ENCODE results near the gene CEP104. TPM values are rescaled to one million over a fixed set of nuclear protein-coding genes. Genes with fewer than 3 reads are reported as not detected.
A peak's percentile ranks its signal among the peaks of the same experiment; 100 is the strongest.

Gene CEP104
- total RNA-seq, 1 experiment from 2014 or later = 44.1 TPM

DNA sequence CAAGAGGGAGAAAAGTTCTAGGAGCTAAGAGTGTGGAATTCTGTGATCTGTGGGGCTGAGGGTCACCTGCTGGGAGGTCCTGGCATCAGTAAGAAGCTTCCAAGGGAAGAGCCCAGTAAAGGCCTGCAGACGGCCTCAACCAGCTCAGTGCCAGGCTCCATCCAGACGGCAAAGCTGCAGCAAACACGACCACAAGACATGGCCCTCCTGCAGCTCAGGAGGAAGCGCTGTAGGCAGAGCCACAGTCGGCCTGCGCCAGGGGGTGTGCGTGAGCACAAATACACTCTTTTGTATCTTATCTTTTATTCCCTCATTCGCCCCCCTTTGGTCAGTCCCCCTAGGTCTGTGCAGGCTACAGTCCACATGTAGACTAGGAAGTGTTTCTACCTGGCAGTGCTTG, 29.7 kb upstream of the CEP104 start:
- DNase-seq (ENCODE audit: low read depth, low spot score) (no peak), ATAC-seq (0 out of 2 replicates have a peak, but pooled peaks have one; percentile 5)
- intact Hi-C loops (cut with micrococcal nuclease) = no loop called here
- Histone ChIP-seq H3K36me3 (ENCODE audit: control insufficient read depth in 1 of 2, insufficient read depth in 2 of 2, low read length in 2 of 2) (peaks cover 17 to 20% of the 10 kb centered on the region in 2 experiments; a peak in 3 of 4 replicates), H3K27me3 (ENCODE audit: insufficient read depth, low read length) (no peaks in the 10 kb centered on the region), H3K9ac (ENCODE audit: low read length) (no peak overlapping the region), H3K4me3 (replicated peaks in 1 of 2; ENCODE audit: low read depth in 1 of 2, low read length in 2 of 2) (no peak overlapping the region), H2AFZ (ENCODE audit: low read depth, low read length, poor library complexity, severe bottlenecking) (no peak overlapping the region), H3K4me1 (ENCODE audit: control insufficient read depth in 1 of 2, insufficient read depth in 2 of 2, low read length in 2 of 2) (no peaks in the 10 kb centered on the region), H4K20me1 (ENCODE audit: insufficient read depth) (no peaks in the 10 kb centered on the region), H3K4me2 (ENCODE audit: low read length) (no peak overlapping the region), H3K79me2 (ENCODE audit: insufficient read depth, low read length) (0 out of 2 replicates have a peak, but pooled peaks cover 7% of the 10 kb centered on the region), H3K9me3 (ENCODE audit: control insufficient read depth in 1 of 2, insufficient read depth in 1 of 2, low read depth in 1 of 2, low read length in 2 of 2) (no peaks in the 10 kb centered on the region), H3K9me2 (ENCODE audit: insufficient read depth) (no peaks in the 10 kb centered on the region), H3K27ac (ENCODE audit: low read depth, low read length) (no peak overlapping the region)
- ChIA-PET POLR2A (no interaction called here), CTCF (no interaction called here), RAD21 (ENCODE audit: low non-redundant PET in 1 of 2, low total read pairs in 2 of 2, uncharacterized antibody in 2 of 2, unreplicated experiment in 2 of 2) (no interaction called here)
- BruUV-seq (replicated peaks) = no TSS peak
- no peak for TF ChIP-seq MAX (IDR thresholded peaks at IDR 0.05)
- TF ChIP-seq EZH2phosphoT487 (IDR thresholded peaks at IDR 0.05; ENCODE audit: borderline replicate concordance) = no peak
- no peak for TF ChIP-seq ELF1 (IDR thresholded peaks at IDR 0.05; ENCODE audit: borderline replicate concordance, low read depth)
- no peak for TF ChIP-seq SIN3A (IDR thresholded peaks at IDR 0.05; ENCODE audit: low read depth)
- TF ChIP-seq POLR2A (IDR thresholded peaks at IDR 0.05; ENCODE audit: borderline replicate concordance, extremely low read depth, insufficient read depth, insufficient read length) = no peak
- TF ChIP-seq TCF7L2 (IDR thresholded peaks at IDR 0.05; ENCODE audit: borderline replicate concordance, extremely low read depth, insufficient read depth, insufficient read length) = no peak
- no peak for TF ChIP-seq JUND (IDR thresholded peaks at IDR 0.05)
- no peak for TF ChIP-seq POLR2AphosphoS5 (IDR thresholded peaks at IDR 0.05; ENCODE audit: low read depth, low read length)
- TF ChIP-seq, protein P1, sequence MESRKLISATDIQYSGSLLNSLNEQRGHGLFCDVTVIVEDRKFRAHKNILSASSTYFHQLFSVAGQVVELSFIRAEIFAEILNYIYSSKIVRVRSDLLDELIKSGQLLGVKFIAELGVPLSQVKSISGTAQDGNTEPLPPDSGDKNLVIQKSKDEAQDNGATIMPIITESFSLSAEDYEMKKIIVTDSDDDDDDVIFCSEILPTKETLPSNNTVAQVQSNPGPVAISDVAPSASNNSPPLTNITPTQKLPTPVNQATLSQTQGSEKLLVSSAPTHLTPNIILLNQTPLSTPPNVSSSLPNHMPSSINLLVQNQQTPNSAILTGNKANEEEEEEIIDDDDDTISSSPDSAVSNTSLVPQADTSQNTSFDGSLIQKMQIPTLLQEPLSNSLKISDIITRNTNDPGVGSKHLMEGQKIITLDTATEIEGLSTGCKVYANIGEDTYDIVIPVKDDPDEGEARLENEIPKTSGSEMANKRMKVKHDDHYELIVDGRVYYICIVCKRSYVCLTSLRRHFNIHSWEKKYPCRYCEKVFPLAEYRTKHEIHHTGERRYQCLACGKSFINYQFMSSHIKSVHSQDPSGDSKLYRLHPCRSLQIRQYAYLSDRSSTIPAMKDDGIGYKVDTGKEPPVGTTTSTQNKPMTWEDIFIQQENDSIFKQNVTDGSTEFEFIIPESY (IDR thresholded peaks at IDR 0.05; ENCODE audit: extremely low read depth, insufficient replicate concordance, low read length) = no peak
- no peak for TF ChIP-seq SP1 (IDR thresholded peaks at IDR 0.05; ENCODE audit: low read depth)
- TF ChIP-seq, protein P2, sequence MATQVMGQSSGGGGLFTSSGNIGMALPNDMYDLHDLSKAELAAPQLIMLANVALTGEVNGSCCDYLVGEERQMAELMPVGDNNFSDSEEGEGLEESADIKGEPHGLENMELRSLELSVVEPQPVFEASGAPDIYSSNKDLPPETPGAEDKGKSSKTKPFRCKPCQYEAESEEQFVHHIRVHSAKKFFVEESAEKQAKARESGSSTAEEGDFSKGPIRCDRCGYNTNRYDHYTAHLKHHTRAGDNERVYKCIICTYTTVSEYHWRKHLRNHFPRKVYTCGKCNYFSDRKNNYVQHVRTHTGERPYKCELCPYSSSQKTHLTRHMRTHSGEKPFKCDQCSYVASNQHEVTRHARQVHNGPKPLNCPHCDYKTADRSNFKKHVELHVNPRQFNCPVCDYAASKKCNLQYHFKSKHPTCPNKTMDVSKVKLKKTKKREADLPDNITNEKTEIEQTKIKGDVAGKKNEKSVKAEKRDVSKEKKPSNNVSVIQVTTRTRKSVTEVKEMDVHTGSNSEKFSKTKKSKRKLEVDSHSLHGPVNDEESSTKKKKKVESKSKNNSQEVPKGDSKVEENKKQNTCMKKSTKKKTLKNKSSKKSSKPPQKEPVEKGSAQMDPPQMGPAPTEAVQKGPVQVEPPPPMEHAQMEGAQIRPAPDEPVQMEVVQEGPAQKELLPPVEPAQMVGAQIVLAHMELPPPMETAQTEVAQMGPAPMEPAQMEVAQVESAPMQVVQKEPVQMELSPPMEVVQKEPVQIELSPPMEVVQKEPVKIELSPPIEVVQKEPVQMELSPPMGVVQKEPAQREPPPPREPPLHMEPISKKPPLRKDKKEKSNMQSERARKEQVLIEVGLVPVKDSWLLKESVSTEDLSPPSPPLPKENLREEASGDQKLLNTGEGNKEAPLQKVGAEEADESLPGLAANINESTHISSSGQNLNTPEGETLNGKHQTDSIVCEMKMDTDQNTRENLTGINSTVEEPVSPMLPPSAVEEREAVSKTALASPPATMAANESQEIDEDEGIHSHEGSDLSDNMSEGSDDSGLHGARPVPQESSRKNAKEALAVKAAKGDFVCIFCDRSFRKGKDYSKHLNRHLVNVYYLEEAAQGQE (IDR thresholded peaks at IDR 0.05; ENCODE audit: low read depth) = no peak
- TF ChIP-seq RAD21 (IDR thresholded peaks at IDR 0.05; ENCODE audit: low read depth) = no peak
- no peak for TF ChIP-seq SRF (IDR thresholded peaks at IDR 0.05; ENCODE audit: low read depth)

Data from HCT116 (cell line).